ENCODE measurements around the gene CXorf65.

Gene CXorf65

GRCh38 chrX:71106427-71106826 is at the start of gene CXorf65:
CXorf65 (minus strand) TSS chrX:71106740; CDS start chrX:71106556, 184 bp downstream.
- no peak for TF ChIP-seq CTCF (IDR thresholded peaks at IDR 0.05)
- Histone ChIP-seq H2AFZ (no peak within 1 kb of the TSS), H3K4me3 (ENCODE audit: low read depth, low read length) (no peak within 1 kb of the TSS), H3K79me2 (no peaks in the 10 kb centered on the region), H3K36me3 (ENCODE audit: control insufficient read depth, insufficient read depth, low read length) (no peaks in the 10 kb centered on the region), H3K4me2 (ENCODE audit: low read length) (no peak within 1 kb of the TSS), H3K4me1 (peaks cover 3% of the 10 kb centered on the region), H3K9ac (no peak within 1 kb of the TSS), H3K27me3 (ENCODE audit: control insufficient read depth, insufficient read depth, low read length) (no peaks in the 10 kb centered on the region), H3K27ac (no peak within 1 kb of the TSS), H3K9me3 (ENCODE audit: control insufficient read depth, low read length) (no peaks in the 10 kb centered on the region)

DNA sequence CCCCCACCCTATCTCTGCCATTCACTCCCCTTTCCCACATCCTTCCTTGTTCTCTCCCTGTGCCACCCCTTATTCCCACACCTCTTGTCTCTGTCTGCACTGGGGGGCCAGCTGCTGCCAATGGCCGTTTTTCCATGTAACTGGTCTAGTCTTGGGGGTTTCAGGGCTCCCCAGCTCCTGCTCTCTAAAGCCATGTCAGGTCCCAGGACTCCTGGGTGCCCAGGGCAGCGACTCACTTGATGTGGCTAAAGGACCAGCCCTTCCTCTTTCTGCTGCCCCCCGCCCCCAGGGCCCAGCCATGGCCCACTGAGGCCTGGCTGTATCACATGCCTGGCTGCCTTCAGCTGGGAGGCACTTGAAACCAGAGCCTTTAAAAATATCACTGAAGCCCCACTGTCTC is 48.1 kb upstream of the CXorf65 start:
- Histone ChIP-seq H3K9me3 (ENCODE audit: control insufficient read depth, low read length) (no peaks in the 10 kb centered on the region), H3K27me3 (ENCODE audit: control insufficient read depth, insufficient read depth, low read length) (no peaks in the 10 kb centered on the region), H3K4me1 (no peaks in the 10 kb centered on the region), H3K79me2 (no peaks in the 10 kb centered on the region), H3K36me3 (ENCODE audit: control insufficient read depth, insufficient read depth, low read length) (no peaks in the 10 kb centered on the region), H3K27ac (no peak overlapping the region), H3K9ac (no peak overlapping the region), H3K4me3 (ENCODE audit: low read depth, low read length) (no peak overlapping the region), H3K4me2 (ENCODE audit: low read length) (no peak overlapping the region), H2AFZ (no peak overlapping the region)
- TF ChIP-seq CTCF (IDR thresholded peaks at IDR 0.05) = no peak

DNA sequence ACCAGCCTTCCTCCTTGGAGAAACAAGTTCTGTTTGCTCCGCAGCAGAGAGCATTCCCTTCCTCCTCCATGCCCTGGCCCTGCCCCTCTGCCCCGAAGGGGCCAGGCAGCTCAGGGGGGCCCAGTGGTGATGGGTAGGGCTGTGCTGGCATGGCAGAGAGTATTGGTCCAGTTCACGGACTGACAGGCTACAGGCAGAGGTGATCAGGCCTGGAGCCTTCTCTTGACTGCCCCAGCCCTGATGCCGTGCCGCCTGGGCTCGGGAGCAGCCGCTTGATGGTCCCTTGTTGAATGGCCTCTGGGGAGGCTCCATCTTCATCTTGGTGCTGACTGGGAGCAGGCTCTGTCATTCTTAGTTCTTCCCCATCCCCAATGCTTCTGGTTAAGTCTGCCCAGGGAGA is 47.7 kb upstream of the CXorf65 start:
- Histone ChIP-seq H3K4me3 (ENCODE audit: low read depth, low read length) (no peak overlapping the region), H3K27me3 (ENCODE audit: control insufficient read depth, insufficient read depth, low read length) (no peaks in the 10 kb centered on the region)
- no peak for TF ChIP-seq CTCF (IDR thresholded peaks at IDR 0.05)

GRCh38 chrX:71151366-71151765 is 44.8 kb upstream of the CXorf65 start:
- H3K27ac ChIP-seq = no peak overlapping the region

More for the DNA sequence above, 47.7 kb upstream of the CXorf65 start:
- Histone ChIP-seq H3K27ac (no peak overlapping the region), H3K9me3 (ENCODE audit: control insufficient read depth, low read length) (no peaks in the 10 kb centered on the region), H3K36me3 (ENCODE audit: control insufficient read depth, insufficient read depth, low read length) (no peaks in the 10 kb centered on the region), H3K4me1 (no peaks in the 10 kb centered on the region), H3K9ac (no peak overlapping the region), H3K79me2 (no peaks in the 10 kb centered on the region), H3K4me2 (ENCODE audit: low read length) (no peak overlapping the region), H2AFZ (no peak overlapping the region)

More at GRCh38 chrX:71151366-71151765, 44.8 kb upstream of the CXorf65 start:
- Histone ChIP-seq H3K4me2 (ENCODE audit: low read length) (no peak overlapping the region), H3K36me3 (ENCODE audit: control insufficient read depth, insufficient read depth, low read length) (no peaks in the 10 kb centered on the region), H3K4me1 (peaks cover 3% of the 10 kb centered on the region), H3K79me2 (no peaks in the 10 kb centered on the region), H2AFZ (no peak overlapping the region), H3K4me3 (ENCODE audit: low read depth, low read length) (no peak overlapping the region), H3K27me3 (ENCODE audit: control insufficient read depth, insufficient read depth, low read length) (no peaks in the 10 kb centered on the region), H3K9me3 (ENCODE audit: control insufficient read depth, low read length) (no peaks in the 10 kb centered on the region), H3K9ac (no peak overlapping the region)
- no peak for TF ChIP-seq CTCF (IDR thresholded peaks at IDR 0.05)
